HepG2 (cell line): Measurements from ENCODE around the gene C11orf65. TPM values are rescaled to one million over a fixed set of nuclear protein-coding genes. Genes with fewer than 3 reads are reported as not detected.

ENCODE experiments used
- ATAC-seq: fragments of 200-7000 bp; cut with Tn5 transposase; 3 replicates; pipeline ENCODE4 v1.9.1; 2020; ENCODE audit warnings: mild to moderate bottlenecking, moderate library complexity
- BruUV-seq: library from RNA; stranded (reverse); fragments of 400-500 nt; replicated peaks from 2 replicates; lab custom pipeline; 2021; lab: Mats Ljungman, UMichigan
- CTCF ChIA-PET: fragments of 300-600 bp; formaldehyde crosslinking; extraction: SDS; loops from one replicate; lab custom pipeline; 2021; ENCODE audit warnings: low total read pairs, inconsistent platforms, low intra/inter-chr PET ratio; lab: Yijun Ruan, JAX
- POLR2A ChIA-PET: fragments of 350-600 bp; sonication (Branson Sonifier 250); formaldehyde crosslinking; loops from one replicate; lab custom pipeline; 2020; ENCODE audit warnings: antibody characterized with exemption, inconsistent platforms; lab: Yijun Ruan, JAX
- DNase-seq: peaks from one replicate; pipeline ENCODE4 v3.0.0-alpha.2; 2015; ENCODE audit warnings: low spot score
- FAIRE-seq: peaks from 3 replicates; lab custom pipeline; 2011; peaks lifted over from hg19 to GRCh38; lab: Jason Lieb, UNC
- H2AFZ ChIP-seq: one replicate; pipeline ENCODE4 v1.6.1; 2011; ENCODE audit warnings: low read length, inconsistent platforms
- H3K27ac ChIP-seq: fragments of 300-600 bp; 3 replicates; pipeline ENCODE4 v1.8.0; 2011; ENCODE audit warnings: mixed run types, mild to moderate bottlenecking, mixed read lengths, low read length, inconsistent platforms; ENCODE audit not compliant: insufficient read depth; ENCODE audit errors: extremely low read length
- H3K27me3 ChIP-seq, 2 experiments: fragments of 200-600 bp in 1 of 2; 2 replicates in 1 of 2; 3 replicates in 1 of 2; pipeline versions ENCODE4 v1.6.0 to v1.8.0; 2011; ENCODE audit warnings: low read length in 2 of 2, mild to moderate bottlenecking in 2 of 2, moderate library complexity in 2 of 2, inconsistent platforms in 1 of 2; ENCODE audit not compliant: insufficient read depth in 2 of 2, control insufficient read depth in 1 of 2
- H3K36me3 ChIP-seq, 2 experiments: fragments of 200-600 bp in 1 of 2; replicated peaks in 1 of 2; 2 replicates in 1 of 2; 3 replicates in 1 of 2; pipeline versions ENCODE4 v1.5.1 to v1.8.0; 2011; ENCODE audit warnings: low read length in 2 of 2, inconsistent platforms in 1 of 2; ENCODE audit not compliant: insufficient read depth in 2 of 2, control insufficient read depth in 1 of 2
- H3K4me1 ChIP-seq: 2 replicates; pipeline ENCODE4 v1.5.1; 2012; ENCODE audit warnings: low read length, inconsistent platforms; ENCODE audit not compliant: insufficient read depth
- H3K4me2 ChIP-seq: 2 replicates; pipeline ENCODE4 v1.6.0; 2011; ENCODE audit warnings: low read depth, low read length, inconsistent platforms
- H3K4me3 ChIP-seq, 3 experiments: fragments of 200-600 bp in 1 of 3; sonication (generic), shearing (Covaris generic) in 1 of 3; replicated peaks in 1 of 3; 2 replicates each; pipeline ENCODE4 v1.5.1; 2011 to 2016; ENCODE audit warnings: low read length in 3 of 3, inconsistent platforms in 2 of 3, low read depth in 2 of 3, mild to moderate bottlenecking in 2 of 3, control low read depth in 1 of 3, mixed read lengths in 1 of 3; ENCODE audit not compliant: insufficient read depth in 1 of 3
- H3K79me2 ChIP-seq: one replicate; pipeline ENCODE4 v1.6.1; 2011; ENCODE audit warnings: low read length, inconsistent platforms; ENCODE audit not compliant: insufficient read depth
- H3K9ac ChIP-seq: 2 replicates; pipeline ENCODE4 v1.6.0; 2011; ENCODE audit warnings: mild to moderate bottlenecking, low read depth, low read length, inconsistent platforms; ENCODE audit not compliant: insufficient read depth
- H3K9me3 ChIP-seq: 2 replicates; pipeline ENCODE4 v1.5.1; 2012; ENCODE audit warnings: mild to moderate bottlenecking, low read length
- H4K20me1 ChIP-seq: 2 replicates; pipeline ENCODE4 v1.6.0; 2011; ENCODE audit warnings: inconsistent platforms, mild to moderate bottlenecking, low read length, moderate library complexity; ENCODE audit not compliant: insufficient read depth
- BRCA1 ChIP-seq: sonication (generic); formaldehyde crosslinking; IDR thresholded peaks from 2 replicates; pipeline ENCODE4 v1.4.0; 2020; ENCODE audit warnings: missing genetic modification reagents
- HHEX ChIP-seq: IDR thresholded peaks from 2 replicates; pipeline ENCODE4 v1.6.1; 2016; ENCODE audit warnings: control low read depth
- HMG20B ChIP-seq: conservative IDR thresholded peaks from 2 replicates; pipeline ENCODE4 v1.6.1; 2016; ENCODE audit warnings: missing genetic modification reagents, missing compliant biosample characterization
- MXD3 ChIP-seq: IDR thresholded peaks from 2 replicates; pipeline ENCODE4 v1.6.1; 2016; ENCODE audit warnings: mild to moderate bottlenecking, missing biosample characterization, missing genetic modification reagents
- NCOR1 ChIP-seq: fragments of 200-600 bp; sonication (generic); IDR thresholded peaks from 2 replicates; pipeline ENCODE4 v1.7.0; 2017; ENCODE audit warnings: antibody characterized with exemption, low read length, borderline replicate concordance
- SP4 ChIP-seq: sonication (generic); formaldehyde crosslinking; IDR thresholded peaks from 2 replicates; pipeline ENCODE4 v1.8.1; 2023; ENCODE audit warnings: mild to moderate bottlenecking, missing genetic modification reagents
- TAF1 ChIP-seq: sonication (generic); formaldehyde crosslinking; IDR thresholded peaks from 2 replicates; pipeline ENCODE4 v1.4.0; 2020; ENCODE audit warnings: missing genetic modification reagents
- ZNF101 ChIP-seq: sonication (generic); formaldehyde crosslinking; IDR thresholded peaks from 2 replicates; pipeline ENCODE4 v1.4.0; 2020; ENCODE audit warnings: mild to moderate bottlenecking, low read depth, missing genetic modification reagents, borderline replicate concordance
- ZNF205 ChIP-seq: IDR thresholded peaks from 2 replicates; pipeline ENCODE4 v1.6.1; 2018; ENCODE audit warnings: missing biosample characterization, missing genetic modification reagents
- ZNF224 ChIP-seq: sonication (generic); formaldehyde crosslinking; IDR thresholded peaks from 2 replicates; pipeline ENCODE4 v1.5.0; 2020; ENCODE audit warnings: mild to moderate bottlenecking, missing genetic modification reagents
- ZNF354B ChIP-seq: sonication (generic); formaldehyde crosslinking; IDR thresholded peaks from 2 replicates; pipeline ENCODE4 v1.8.0; 2022; ENCODE audit warnings: mild to moderate bottlenecking, missing genetic modification reagents
- ZNF629 ChIP-seq: sonication (generic); formaldehyde crosslinking; conservative IDR thresholded peaks from 2 replicates; pipeline ENCODE4 v1.5.0; 2020; ENCODE audit warnings: missing genetic modification reagents
- ZNF639 ChIP-seq: conservative IDR thresholded peaks from 2 replicates; pipeline ENCODE4 v1.6.1; 2018; ENCODE audit warnings: missing genetic modification reagents
- ZNF678 ChIP-seq: sonication (generic); formaldehyde crosslinking; IDR thresholded peaks from 2 replicates; pipeline ENCODE4 v1.4.0; 2020; ENCODE audit warnings: mild to moderate bottlenecking, missing genetic modification reagents
- ZNF784 ChIP-seq: sonication (generic); formaldehyde crosslinking; IDR thresholded peaks from 2 replicates; pipeline ENCODE4 v1.5.1; 2020; ENCODE audit warnings: missing genetic modification reagents, mild to moderate bottlenecking, borderline replicate concordance
- WGBS: methylation state at CpG from one replicate; pipeline ENCODE4 v1.1.6; 2017; ENCODE audit warnings: low lambda C conversion rate; 5-methylcytosine and 5-hydroxymethylcytosine counted together
- in situ Hi-C: cut with HindIII; loops from 2 replicates; pipeline ENCODE4 v1.10.0; 2017; ENCODE audit warnings: low pct_unique_long_range_greater_than_20kb; ENCODE audit not compliant: extremely low pct_ligation_motif_present
- intact Hi-C: fragments of 100-400 bp; cut with micrococcal nuclease; formaldehyde crosslinking; loops from one replicate; pipeline ENCODE4 v1.10.0; 2022; ENCODE audit not compliant: unreplicated experiment
- polyA plus RNA-seq, 8 experiments: library from polyadenylated mRNA; depleted of rRNA in 3 of 8; stranded (reverse) in 7 of 8; unstranded in 1 of 8; fragments of >200 nt; fragmentation: Illumina TruSeq in 4 of 8; extraction: Trizol in 4 of 8; gene quantifications; 2 replicates each; pipeline versions ENCODE4 v1.2.1 to v1.2.3, GENCODE V29; 2011 to 2016; ENCODE audit warnings: low read depth in 4 of 8, missing spikeins in 1 of 8, mixed read lengths in 1 of 8; ENCODE audit not compliant: insufficient read depth in 1 of 8
- total RNA-seq, 5 experiments: library from RNA; depleted of rRNA; stranded (reverse); fragments of >200 nt; fragmentation: Illumina TruSeq; extraction: Trizol; gene quantifications; 2 replicates each; pipeline ENCODE4 v1.2.3, GENCODE V29; 2016; ENCODE audit warnings: low read depth in 1 of 5
- TF ChIP-seq, protein P1 (sequence below): sonication (generic); formaldehyde crosslinking; IDR thresholded peaks from 2 replicates; pipeline ENCODE4 v1.4.0; 2020; ENCODE audit warnings: missing genetic modification reagents
- TF ChIP-seq, protein P2 (sequence below): IDR thresholded peaks from 2 replicates; pipeline ENCODE4 v1.6.1; 2016; ENCODE audit warnings: missing genetic modification reagents, missing compliant biosample characterization

C11orf65 gene
- total and polyA plus RNA-seq, 2 of the 13 experiments (the other 11 are each of a cell fraction or from before 2014, with no cell fraction given): 0.38 to 0.42 TPM

DNA sequence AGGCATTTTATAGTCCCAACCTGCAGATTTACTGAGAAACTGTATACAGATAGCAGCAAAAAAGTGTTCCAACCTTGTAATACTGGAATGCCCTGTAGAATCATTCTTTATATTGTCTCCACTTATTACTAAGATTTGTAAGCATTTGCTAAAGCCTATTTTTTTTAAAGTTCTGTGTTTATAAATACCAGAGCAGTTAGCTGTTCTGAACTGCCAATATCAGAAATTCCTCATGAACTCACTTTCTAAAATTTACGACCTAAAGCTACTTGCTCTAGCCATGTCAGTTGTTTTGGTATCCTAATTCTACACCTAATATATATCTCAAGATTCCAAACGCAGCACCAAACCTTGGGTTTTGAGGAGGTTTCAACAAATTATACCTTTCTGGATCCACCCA, 103.2 kb downstream of the C11orf65 start:
- no peak for ATAC-seq
- H3K4me2 ChIP-seq: no peak overlapping the region
- ChIA-PET POLR2A (no interaction called here), CTCF (no interaction called here)
- TF ChIP-seq HMG20B (no peak), HHEX (no peak), BRCA1 (CRISPR knock-in tag) (no peak)
- intact Hi-C loops: no loop called here
- DNase-seq: no peak
- H3K27ac ChIP-seq: no peak overlapping the region
- no peak overlapping the region for H3K9ac ChIP-seq
- no peaks in the 10 kb centered on the region for H3K79me2 ChIP-seq
- no TSS peak for BruUV-seq
- H3K27me3 ChIP-seq: no peaks in the 10 kb centered on the region
- WGBS: 98% methylated on average over 2 of the region's 2 CpGs
- no peaks in the 10 kb centered on the region for H3K4me1 ChIP-seq
- FAIRE-seq: no peak
- H3K4me3 ChIP-seq: no peak overlapping the region
- H3K36me3 ChIP-seq: peaks cover 6 to 15% of the 10 kb centered on the region in 2 experiments
- no peaks in the 10 kb centered on the region for H3K9me3 ChIP-seq
- in situ Hi-C loops: no loop called here
- H2AFZ ChIP-seq: no peak overlapping the region
- H4K20me1 ChIP-seq: no peaks in the 10 kb centered on the region

- FAIRE-seq (no peak), ATAC-seq (no peak), DNase-seq (no peak)
- in situ Hi-C loops (no loop called here), intact Hi-C loops (no loop called here)
- H3K36me3 ChIP-seq: peaks cover 8 to 51% of the 10 kb centered on the region in 2 experiments
- no peaks in the 10 kb centered on the region for H3K4me1 ChIP-seq
- ChIA-PET POLR2A (no interaction called here), CTCF (no interaction called here)
- H3K4me3 ChIP-seq: no peak overlapping the region
- no peak overlapping the region for H3K4me2 ChIP-seq
- H2AFZ ChIP-seq: no peak overlapping the region
- BruUV-seq: no TSS peak
- H3K27ac ChIP-seq: no peak overlapping the region
- no peaks in the 10 kb centered on the region for H3K9me3 ChIP-seq
- no peak overlapping the region for H3K9ac ChIP-seq
- H3K27me3 ChIP-seq: no peaks in the 10 kb centered on the region
- H3K79me2 ChIP-seq: no peaks in the 10 kb centered on the region
- no peaks in the 10 kb centered on the region for H4K20me1 ChIP-seq
- TF ChIP-seq, protein P1, sequence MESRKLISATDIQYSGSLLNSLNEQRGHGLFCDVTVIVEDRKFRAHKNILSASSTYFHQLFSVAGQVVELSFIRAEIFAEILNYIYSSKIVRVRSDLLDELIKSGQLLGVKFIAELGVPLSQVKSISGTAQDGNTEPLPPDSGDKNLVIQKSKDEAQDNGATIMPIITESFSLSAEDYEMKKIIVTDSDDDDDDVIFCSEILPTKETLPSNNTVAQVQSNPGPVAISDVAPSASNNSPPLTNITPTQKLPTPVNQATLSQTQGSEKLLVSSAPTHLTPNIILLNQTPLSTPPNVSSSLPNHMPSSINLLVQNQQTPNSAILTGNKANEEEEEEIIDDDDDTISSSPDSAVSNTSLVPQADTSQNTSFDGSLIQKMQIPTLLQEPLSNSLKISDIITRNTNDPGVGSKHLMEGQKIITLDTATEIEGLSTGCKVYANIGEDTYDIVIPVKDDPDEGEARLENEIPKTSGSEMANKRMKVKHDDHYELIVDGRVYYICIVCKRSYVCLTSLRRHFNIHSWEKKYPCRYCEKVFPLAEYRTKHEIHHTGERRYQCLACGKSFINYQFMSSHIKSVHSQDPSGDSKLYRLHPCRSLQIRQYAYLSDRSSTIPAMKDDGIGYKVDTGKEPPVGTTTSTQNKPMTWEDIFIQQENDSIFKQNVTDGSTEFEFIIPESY: no peak
- TF ChIP-seq SP4: no peak
- TF ChIP-seq, protein P2, sequence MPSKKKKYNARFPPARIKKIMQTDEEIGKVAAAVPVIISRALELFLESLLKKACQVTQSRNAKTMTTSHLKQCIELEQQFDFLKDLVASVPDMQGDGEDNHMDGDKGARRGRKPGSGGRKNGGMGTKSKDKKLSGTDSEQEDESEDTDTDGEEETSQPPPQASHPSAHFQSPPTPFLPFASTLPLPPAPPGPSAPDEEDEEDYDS (CRISPR knock-in tag): no peak
- no peak for TF ChIP-seq MXD3 (CRISPR knock-in tag)
- no peak for TF ChIP-seq ZNF784 (CRISPR knock-in tag)
- no peak for TF ChIP-seq ZNF629
- no peak for TF ChIP-seq NCOR1
- TF ChIP-seq ZNF224 (CRISPR knock-in tag): no peak
- no peak for TF ChIP-seq ZNF354B (CRISPR knock-in tag)
- no peak for TF ChIP-seq ZNF205 (CRISPR knock-in tag)
- TF ChIP-seq ZNF639: no peak
- TF ChIP-seq ZNF678 (CRISPR knock-in tag): no peak
- TF ChIP-seq ZNF101 (CRISPR knock-in tag): no peak
- TF ChIP-seq TAF1 (CRISPR knock-in tag): no peak
Observed at GRCh38 chr11:108351468-108351867, 115.9 kb downstream of the C11orf65 start.
